Astrocyte (in vitro differentiated cells and primary cell): ENCODE data around the gene CHST2.

Source experiments
- CTCF ChIP-seq: IDR thresholded peaks from 2 replicates; pipeline ENCODE4 v1.5.1; 2011; ENCODE audit warnings: low read depth, mild to moderate bottlenecking, inconsistent platforms, low read length, moderate library complexity; ENCODE audit not compliant: insufficient read depth
- EZH2 ChIP-seq: IDR thresholded peaks from 2 replicates; pipeline ENCODE4 v1.6.1; 2012; ENCODE audit warnings: mild to moderate bottlenecking, low read length, inconsistent platforms; ENCODE audit not compliant: insufficient read depth

GRCh38 chr3:143099210-143099609, 20.4 kb upstream of the CHST2 start:
- TF ChIP-seq EZH2 (no peak), CTCF (no peak)
